GM12878 (cell line): Measurements from ENCODE around the gene CSRP1. TPM values are rescaled to one million over a fixed set of nuclear protein-coding genes. Genes with fewer than 3 reads are reported as not detected.

Experiments
- ATAC-seq: fragments of 200-7000 bp; cut with Tn5 transposase; 3 replicates; pipeline ENCODE4 v1.9.1; 2020; ENCODE audit warnings: mild to moderate bottlenecking, moderate library complexity
- BruUV-seq: library from RNA; stranded (reverse); fragments of 400-500 nt; replicated peaks from 2 replicates; lab custom pipeline; 2021; lab: Mats Ljungman, UMichigan
- CTCF ChIA-PET: fragments of 300-600 bp; sonication (Branson Sonifier 250); formaldehyde crosslinking; extraction: SDS; loops from one replicate; lab custom pipeline; 2021; ENCODE audit warnings: inconsistent platforms; lab: Yijun Ruan, JAX
- POLR2A ChIA-PET: fragments of 350-600 bp; formaldehyde crosslinking; extraction: SDS; loops from one replicate; lab custom pipeline; 2021; ENCODE audit warnings: inconsistent platforms; lab: Charles Lee
- RAD21 ChIA-PET: fragments of 300-600 bp; sonication (Branson Sonifier 250); formaldehyde crosslinking; loops from one replicate; lab custom pipeline; 2023; ENCODE audit warnings: antibody characterized with exemption; ENCODE audit not compliant: unreplicated experiment; lab: Charles Lee
- SMC1A ChIA-PET: fragments of 300-600 bp; sonication (Branson Sonifier 250); formaldehyde crosslinking; loops from one replicate; lab custom pipeline; 2023; ENCODE audit not compliant: unreplicated experiment, uncharacterized antibody; lab: Charles Lee
- DNase-seq: peaks from one replicate; pipeline ENCODE4 v3.0.0-alpha.2; 2011; ENCODE audit warnings: low read depth, low spot score
- FAIRE-seq: peaks from 3 replicates; lab custom pipeline; 2011; peaks lifted over from hg19 to GRCh38; lab: Jason Lieb, UNC
- H2AFZ ChIP-seq: 2 replicates; pipeline ENCODE4 v1.6.0; 2011; ENCODE audit warnings: low read depth, low read length, control low read depth; ENCODE audit not compliant: control insufficient read depth
- H3K27ac ChIP-seq: 2 replicates; pipeline ENCODE4 v1.5.1; 2011; ENCODE audit warnings: control low read depth; ENCODE audit not compliant: control insufficient read depth, insufficient read depth
- H3K27me3 ChIP-seq, 2 experiments: replicated peaks in 1 of 2; 2 replicates each; pipeline versions ENCODE4 v1.6.0 to v1.6.1; 2011; ENCODE audit warnings: low read length in 1 of 2; ENCODE audit not compliant: control insufficient read depth in 2 of 2, insufficient read depth in 2 of 2
- H3K36me3 ChIP-seq, 2 experiments: 2 replicates each; pipeline ENCODE4 v1.5.1; 2011; ENCODE audit warnings: low read length in 1 of 2; ENCODE audit not compliant: control insufficient read depth in 2 of 2, insufficient read depth in 2 of 2
- H3K4me1 ChIP-seq: 2 replicates; pipeline ENCODE4 v1.6.1; 2011; ENCODE audit warnings: mild to moderate bottlenecking, low read length, moderate library complexity, mixed read lengths; ENCODE audit not compliant: control insufficient read depth, insufficient read depth
- H3K4me2 ChIP-seq: 2 replicates; pipeline ENCODE4 v1.6.0; 2011; ENCODE audit warnings: control low read depth; ENCODE audit not compliant: control insufficient read depth, insufficient read depth
- H3K4me3 ChIP-seq: fragments of 200-600 bp; sonication (generic); 2 replicates; pipeline ENCODE4 v1.5.1; 2016
- H3K79me2 ChIP-seq: 2 replicates; pipeline ENCODE4 v1.6.0; 2011; ENCODE audit warnings: low read length; ENCODE audit not compliant: control insufficient read depth, insufficient read depth
- H3K9ac ChIP-seq: 2 replicates; pipeline ENCODE4 v1.8.0; 2011; ENCODE audit warnings: low read length, control low read depth, mixed read lengths; ENCODE audit not compliant: control insufficient read depth, insufficient read depth
- H3K9me3 ChIP-seq: replicated peaks from 3 replicates; pipeline ENCODE4 v1.5.1; 2011; ENCODE audit warnings: mild to moderate bottlenecking, low read length; ENCODE audit not compliant: control insufficient read depth, insufficient read depth
- H4K20me1 ChIP-seq: 2 replicates; pipeline ENCODE4 v1.6.0; 2011; ENCODE audit not compliant: control insufficient read depth, insufficient read depth
- GABPA ChIP-seq: IDR thresholded peaks from 2 replicates; pipeline ENCODE4 v1.6.1; 2014; ENCODE audit warnings: antibody characterized with exemption, low read depth, mild to moderate bottlenecking, inconsistent platforms
- HCFC1 ChIP-seq: fragments of 150-350 bp; IDR thresholded peaks from 2 replicates; pipeline ENCODE4 v1.6.1; 2014; ENCODE audit warnings: low read length
- ZBTB40 ChIP-seq: fragments of 450-650 bp; IDR thresholded peaks from 2 replicates; pipeline ENCODE4 v1.6.1; 2016; ENCODE audit warnings: mild to moderate bottlenecking, moderate library complexity, borderline replicate concordance
- WGBS: methylation state at CpG from one replicate; pipeline ENCODE4 v1.1.6; 2016; ENCODE audit warnings: low lambda C conversion rate; ENCODE audit not compliant: insufficient replicate concordance, insufficient coverage; ENCODE audit errors: missing lambda C conversion rate; 5-methylcytosine and 5-hydroxymethylcytosine counted together
- in situ Hi-C: fragments of 300-500 bp; cut with MboI; formaldehyde crosslinking; loops from 9 replicates; pipeline ENCODE4 v1.14.3; 2018; ENCODE audit warnings: mixed read lengths
- intact Hi-C: fragments of 100-400 bp; cut with micrococcal nuclease; formaldehyde crosslinking; loops from one replicate; pipeline ENCODE4 v1.14.2; 2022; ENCODE audit not compliant: unreplicated experiment
- polyA plus RNA-seq, 11 experiments: library from polyadenylated mRNA; depleted of rRNA in 4 of 11; unstranded in 6 of 11; stranded (reverse) in 5 of 11; fragments of >200 nt; fragmentation: Nextera tagmentation in 4 of 11; fragmentation: Illumina TruSeq in 1 of 11; extraction: Ambion mirVana in 4 of 11; extraction: Trizol in 1 of 11; gene quantifications; 1 replicate in 1 of 11; 2 replicates in 10 of 11; pipeline versions ENCODE4 v1.2.1 to v1.2.3, GENCODE V29; 2011 to 2016; ENCODE audit warnings: inconsistent platforms in 2 of 11, missing spikeins in 2 of 11, low read depth in 1 of 11
- total RNA-seq, 4 experiments: library from RNA; depleted of rRNA in 3 of 4; stranded (reverse); fragments of >200 nt in 3 of 4; fragmentation: Illumina TruSeq in 1 of 4; extraction: Trizol in 1 of 4; gene quantifications; 2 replicates each; pipeline versions ENCODE4 v1.2.1 to v1.2.3, GENCODE V29; 2013 to 2021

Gene CSRP1
- total and polyA plus RNA-seq, 10 of the 15 experiments (the other 5 are each of a cell fraction or from before 2014, with no cell fraction given) = 23.4 to 99.2 (median 80.7) TPM

GRCh38 chr1:201433609-201434008, 73.3 kb downstream of the CSRP1 start:
- FAIRE-seq = no peak
- SMC1A ChIA-PET = interaction anchor here (0.6 to 2.2 kb wide), 6 partner anchors 12 to 79 kb away, joined by 3 to 7 read pairs (median 4); partner anchors contain the start of gene TNNI1

More at GRCh38 chr1:201433609-201434008, 73.3 kb downstream of the CSRP1 start:
- Histone ChIP-seq H3K27me3 (no peaks in the 10 kb centered on the region), H4K20me1 (no peaks in the 10 kb centered on the region)
- POLR2A ChIA-PET = interaction anchor here (0.6 to 0.9 kb wide), 2 partner anchors 40 to 94 kb away, joined by 3 read pairs; no protein-coding TSS in a partner anchor
- peak; percentile 40; the same call in 1 of the 2 replicates for TF ChIP-seq ZBTB40
- TF ChIP-seq GABPA = no peak
- TF ChIP-seq HCFC1 = no peak
- TF ChIP-seq, all 136 proteins: peak for 1
- Histone ChIP-seq H3K27ac (no peak overlapping the region), H3K36me3 (no peaks in the 10 kb centered on the region), H2AFZ (no peak overlapping the region), H3K4me2 (no peak overlapping the region), H3K9ac (no peak overlapping the region), H3K4me3 (no peak overlapping the region), H3K9me3 (no peaks in the 10 kb centered on the region), H3K4me1 (peaks cover 3% of the 10 kb centered on the region; the same call in 1 of the 2 replicates), H3K79me2 (no peaks in the 10 kb centered on the region)
- no peak for DNase-seq
- ATAC-seq = no peak
- no TSS peak for BruUV-seq
- intact Hi-C loops (loop anchor here (2.0 kb wide), 1 partner anchor 39 kb away; no protein-coding TSS in a partner anchor), in situ Hi-C loops (no loop called here)
- CTCF ChIA-PET = interaction anchor here (1.0 to 6.8 kb wide), 13 partner anchors 11 to 97 kb away, joined by 3 to 88 read pairs (median 5); no protein-coding TSS in a partner anchor
- 27% methylated on average over 6 of the region's 6 CpGs for WGBS
- RAD21 ChIA-PET = interaction anchor here (0.8 to 1.9 kb wide), 4 partner anchors 10 to 49 kb away, joined by 3 to 6 read pairs (median 4); no protein-coding TSS in a partner anchor

Other genes starting within 250 kb of the CSRP1 start
- not detected in 2 replicates for gene PKP1, start 223.6 kb downstream of the CSRP1 start, total RNA-seq (2014; rRNA removed)
- not detected in 2 replicates for gene PKP1, start 223.6 kb downstream of the CSRP1 start, total RNA-seq (2014; rRNA removed; fragmentation: Illumina TruSeq; extraction: Trizol)
- not detected in 2 replicates for gene PKP1, start 223.6 kb downstream of the CSRP1 start, total RNA-seq (2021)
- 0.03 TPM in 1 of 2 replicates, not detected in the other for gene PKP1, start 223.6 kb downstream of the CSRP1 start, polyA plus RNA-seq (2011; rRNA removed)
- not detected in 2 replicates for gene PKP1, start 223.6 kb downstream of the CSRP1 start, polyA plus RNA-seq (2014; fragmentation: Illumina TruSeq; extraction: Trizol)
- not detected for gene PKP1, start 223.6 kb downstream of the CSRP1 start, polyA plus RNA-seq (2014; fragmentation: Nextera tagmentation; extraction: Ambion mirVana)
- gene PKP1, start 223.6 kb downstream of the CSRP1 start, polyA plus RNA-seq (2014; rRNA removed) = not detected in 2 replicates
- not detected for gene PKP1, start 223.6 kb downstream of the CSRP1 start, polyA plus RNA-seq (2016; fragmentation: Nextera tagmentation; extraction: Ambion mirVana)
- gene TNNT2, start 129.4 kb downstream of the CSRP1 start, total RNA-seq (2014; rRNA removed) = not detected in 2 replicates
- gene TNNT2, start 129.4 kb downstream of the CSRP1 start, total RNA-seq (2014; rRNA removed; fragmentation: Illumina TruSeq; extraction: Trizol) = not detected in 2 replicates
- not detected in 2 replicates for gene TNNT2, start 129.4 kb downstream of the CSRP1 start, total RNA-seq (2021)
- gene TNNT2, start 129.4 kb downstream of the CSRP1 start, polyA plus RNA-seq (2011; rRNA removed) = not detected in 2 replicates
- not detected in 2 replicates for gene TNNT2, start 129.4 kb downstream of the CSRP1 start, polyA plus RNA-seq (2014; fragmentation: Illumina TruSeq; extraction: Trizol)
- gene TNNT2, start 129.4 kb downstream of the CSRP1 start, polyA plus RNA-seq (2014; fragmentation: Nextera tagmentation; extraction: Ambion mirVana) = not detected
- gene TNNT2, start 129.4 kb downstream of the CSRP1 start, polyA plus RNA-seq (2014; rRNA removed) = not detected in 2 replicates
- gene TNNT2, start 129.4 kb downstream of the CSRP1 start, polyA plus RNA-seq (2016; fragmentation: Nextera tagmentation; extraction: Ambion mirVana) = 1 to 10 TPM in 1 of 2 experiments, not detected in 1; 2.2 TPM
- gene LAD1, start 107.8 kb downstream of the CSRP1 start, total RNA-seq (2014; rRNA removed) = 0.22 and 0.40 TPM in 2 replicates
- gene LAD1, start 107.8 kb downstream of the CSRP1 start, total RNA-seq (2014; rRNA removed; fragmentation: Illumina TruSeq; extraction: Trizol) = 0.18 and 0.40 TPM in 2 replicates
- gene LAD1, start 107.8 kb downstream of the CSRP1 start, total RNA-seq (2021) = 0.26 and 0.53 TPM in 2 replicates
- 0.05 TPM in 1 of 2 replicates, not detected in the other for gene LAD1, start 107.8 kb downstream of the CSRP1 start, polyA plus RNA-seq (2011; rRNA removed)
- 0.11 and 0.48 TPM in 2 replicates for gene LAD1, start 107.8 kb downstream of the CSRP1 start, polyA plus RNA-seq (2014; fragmentation: Illumina TruSeq; extraction: Trizol)
- not detected for gene LAD1, start 107.8 kb downstream of the CSRP1 start, polyA plus RNA-seq (2014; fragmentation: Nextera tagmentation; extraction: Ambion mirVana)
- gene LAD1, start 107.8 kb downstream of the CSRP1 start, polyA plus RNA-seq (2014; rRNA removed) = 0.32 and 0.80 TPM in 2 replicates
- under 1 TPM in 1 of 2 experiments, not detected in 1; 0.16 TPM for gene LAD1, start 107.8 kb downstream of the CSRP1 start, polyA plus RNA-seq (2016; fragmentation: Nextera tagmentation; extraction: Ambion mirVana)
- gene TNNI1, start 85.4 kb downstream of the CSRP1 start, total RNA-seq (2014; rRNA removed) = under 0.01 TPM in 1 of 2 replicates, not detected in the other
- gene TNNI1, start 85.4 kb downstream of the CSRP1 start, total RNA-seq (2014; rRNA removed; fragmentation: Illumina TruSeq; extraction: Trizol) = 0.14 TPM in 1 of 2 replicates, not detected in the other
- gene TNNI1, start 85.4 kb downstream of the CSRP1 start, total RNA-seq (2021) = not detected in 2 replicates
- 0.41 and 0.50 TPM in 2 replicates for gene TNNI1, start 85.4 kb downstream of the CSRP1 start, polyA plus RNA-seq (2011; rRNA removed)
- not detected in 2 replicates for gene TNNI1, start 85.4 kb downstream of the CSRP1 start, polyA plus RNA-seq (2014; fragmentation: Illumina TruSeq; extraction: Trizol)
- under 1 TPM in 1 of 2 experiments, not detected in 1; 0.04 TPM for gene TNNI1, start 85.4 kb downstream of the CSRP1 start, polyA plus RNA-seq (2014; fragmentation: Nextera tagmentation; extraction: Ambion mirVana)
- 0.39 TPM in 1 of 2 replicates, not detected in the other for gene TNNI1, start 85.4 kb downstream of the CSRP1 start, polyA plus RNA-seq (2014; rRNA removed)
- gene TNNI1, start 85.4 kb downstream of the CSRP1 start, polyA plus RNA-seq (2016; fragmentation: Nextera tagmentation; extraction: Ambion mirVana) = 1 to 10 TPM in 1 of 2 experiments, under 1 TPM in 1; 0.20 to 1.0 TPM
- 22.4 and 26.0 TPM in 2 replicates for gene PHLDA3, start 37.9 kb downstream of the CSRP1 start, total RNA-seq (2014; rRNA removed)
- 6.4 and 7.7 TPM in 2 replicates for gene PHLDA3, start 37.9 kb downstream of the CSRP1 start, total RNA-seq (2014; rRNA removed; fragmentation: Illumina TruSeq; extraction: Trizol)
- gene PHLDA3, start 37.9 kb downstream of the CSRP1 start, total RNA-seq (2021) = 33.7 and 35.5 TPM in 2 replicates
- 8.9 and 17.5 TPM in 2 replicates for gene PHLDA3, start 37.9 kb downstream of the CSRP1 start, polyA plus RNA-seq (2011; rRNA removed)
- gene PHLDA3, start 37.9 kb downstream of the CSRP1 start, polyA plus RNA-seq (2014; fragmentation: Illumina TruSeq; extraction: Trizol) = 2.5 and 5.5 TPM in 2 replicates
- 1 to 10 TPM in 1 of 2 experiments, under 1 TPM in 1; 0.60 to 2.0 TPM for gene PHLDA3, start 37.9 kb downstream of the CSRP1 start, polyA plus RNA-seq (2014; fragmentation: Nextera tagmentation; extraction: Ambion mirVana)
- 27.9 and 38.4 TPM in 2 replicates for gene PHLDA3, start 37.9 kb downstream of the CSRP1 start, polyA plus RNA-seq (2014; rRNA removed)
- 10 to 100 TPM; 47.5 to 57.4 TPM for gene PHLDA3, start 37.9 kb downstream of the CSRP1 start, polyA plus RNA-seq (2016; fragmentation: Nextera tagmentation; extraction: Ambion mirVana)
- 0.11 and 0.45 TPM in 2 replicates for gene NAV1, start 32.0 kb upstream of the CSRP1 start, total RNA-seq (2014; rRNA removed)
- 0.09 and 0.64 TPM in 2 replicates for gene NAV1, start 32.0 kb upstream of the CSRP1 start, total RNA-seq (2014; rRNA removed; fragmentation: Illumina TruSeq; extraction: Trizol)
- 1.3 and 1.5 TPM in 2 replicates for gene NAV1, start 32.0 kb upstream of the CSRP1 start, total RNA-seq (2021)
- 0.26 and 0.37 TPM in 2 replicates for gene NAV1, start 32.0 kb upstream of the CSRP1 start, polyA plus RNA-seq (2011; rRNA removed)
- 0.54 and 0.81 TPM in 2 replicates for gene NAV1, start 32.0 kb upstream of the CSRP1 start, polyA plus RNA-seq (2014; fragmentation: Illumina TruSeq; extraction: Trizol)
- under 1 TPM; 0.04 to 0.05 TPM for gene NAV1, start 32.0 kb upstream of the CSRP1 start, polyA plus RNA-seq (2014; fragmentation: Nextera tagmentation; extraction: Ambion mirVana)
- gene NAV1, start 32.0 kb upstream of the CSRP1 start, polyA plus RNA-seq (2014; rRNA removed) = 0.19 and 0.47 TPM in 2 replicates
- gene NAV1, start 32.0 kb upstream of the CSRP1 start, polyA plus RNA-seq (2016; fragmentation: Nextera tagmentation; extraction: Ambion mirVana) = under 1 TPM; 0.35 to 0.45 TPM